ENCODE data around the gene ZNF136.

DNA sequence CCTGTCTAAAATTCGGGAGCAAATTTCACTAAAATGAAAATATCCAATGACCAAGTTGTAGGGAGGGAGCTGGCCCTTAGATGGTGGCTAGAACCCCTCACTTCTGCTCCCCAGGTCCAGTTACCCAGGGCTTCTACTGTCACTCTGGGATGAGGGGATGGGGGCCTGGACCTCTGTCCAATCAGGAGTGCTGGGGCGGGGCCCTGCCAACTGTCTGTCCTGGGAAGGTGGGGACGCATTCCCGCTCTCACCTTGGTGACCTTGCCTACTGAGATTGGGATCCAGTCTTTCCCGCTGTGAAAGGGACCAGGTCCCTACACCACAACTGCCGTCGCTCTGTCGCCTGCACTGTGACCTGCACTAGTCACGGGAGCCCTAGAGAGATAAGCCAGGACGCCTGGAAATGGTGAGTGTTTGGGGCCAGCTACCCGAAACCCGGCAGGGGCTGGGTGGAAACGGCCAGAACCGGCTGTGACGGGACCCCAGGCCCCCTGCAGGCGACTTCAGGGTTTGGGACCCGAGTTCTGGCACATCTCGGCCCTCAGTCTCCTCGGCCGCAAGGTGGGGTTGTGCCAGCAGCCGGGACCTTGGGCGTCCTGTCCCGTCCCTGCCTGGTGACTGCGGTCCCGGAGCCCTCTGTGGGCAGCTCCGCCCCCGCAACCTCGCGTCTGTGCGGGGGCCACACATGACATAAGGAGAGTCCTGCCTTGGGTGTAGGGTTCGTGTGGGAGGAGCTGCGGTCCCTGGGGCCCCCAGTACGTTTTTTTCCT is 45.5 kb upstream of the ZNF136 start:
- TF ChIP-seq, protein P1, sequence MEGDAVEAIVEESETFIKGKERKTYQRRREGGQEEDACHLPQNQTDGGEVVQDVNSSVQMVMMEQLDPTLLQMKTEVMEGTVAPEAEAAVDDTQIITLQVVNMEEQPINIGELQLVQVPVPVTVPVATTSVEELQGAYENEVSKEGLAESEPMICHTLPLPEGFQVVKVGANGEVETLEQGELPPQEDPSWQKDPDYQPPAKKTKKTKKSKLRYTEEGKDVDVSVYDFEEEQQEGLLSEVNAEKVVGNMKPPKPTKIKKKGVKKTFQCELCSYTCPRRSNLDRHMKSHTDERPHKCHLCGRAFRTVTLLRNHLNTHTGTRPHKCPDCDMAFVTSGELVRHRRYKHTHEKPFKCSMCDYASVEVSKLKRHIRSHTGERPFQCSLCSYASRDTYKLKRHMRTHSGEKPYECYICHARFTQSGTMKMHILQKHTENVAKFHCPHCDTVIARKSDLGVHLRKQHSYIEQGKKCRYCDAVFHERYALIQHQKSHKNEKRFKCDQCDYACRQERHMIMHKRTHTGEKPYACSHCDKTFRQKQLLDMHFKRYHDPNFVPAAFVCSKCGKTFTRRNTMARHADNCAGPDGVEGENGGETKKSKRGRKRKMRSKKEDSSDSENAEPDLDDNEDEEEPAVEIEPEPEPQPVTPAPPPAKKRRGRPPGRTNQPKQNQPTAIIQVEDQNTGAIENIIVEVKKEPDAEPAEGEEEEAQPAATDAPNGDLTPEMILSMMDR (IDR thresholded peaks at IDR 0.05 in 4 of 5, conservative IDR thresholded peaks at IDR 0.05 in 1 of 5) = no peak
- no peak for TF ChIP-seq POLR2A (IDR thresholded peaks at IDR 0.05)
